Keratinocyte (primary cell): Measurements from ENCODE around the gene CHCHD6. TPM values are rescaled to one million over a fixed set of nuclear protein-coding genes. Genes with fewer than 3 reads are reported as not detected.

Source experiments
- DNase-seq: peaks from one replicate; pipeline ENCODE4 v3.0.0-alpha.2; 2011; ENCODE audit warnings: low read depth, missing footprints, low spot score
- FAIRE-seq: peaks from 2 replicates; lab custom pipeline; 2011; peaks lifted over from hg19 to GRCh38; lab: Jason Lieb, UNC
- H2AFZ ChIP-seq: 2 replicates; pipeline ENCODE4 v1.6.0; 2012; ENCODE audit warnings: low read length, control low read depth, inconsistent platforms; ENCODE audit not compliant: control insufficient read depth
- H3K27ac ChIP-seq: 2 replicates; pipeline ENCODE4 v1.5.1; 2011; ENCODE audit warnings: low read length; ENCODE audit not compliant: control insufficient read depth, insufficient read depth
- H3K27me3 ChIP-seq: 3 replicates; pipeline ENCODE4 v1.6.0; 2011; ENCODE audit warnings: low read length; ENCODE audit not compliant: control insufficient read depth, insufficient read depth; ENCODE audit errors: extremely low read depth
- H3K36me3 ChIP-seq, 2 experiments: 2 replicates in 1 of 2; 3 replicates in 1 of 2; pipeline ENCODE4 v1.5.1; 2011; ENCODE audit warnings: low read length in 2 of 2, mild to moderate bottlenecking in 1 of 2; ENCODE audit not compliant: control insufficient read depth in 2 of 2, insufficient read depth in 2 of 2; ENCODE audit errors: extremely low read depth in 1 of 2
- H3K4me1 ChIP-seq: 3 replicates; pipeline ENCODE4 v1.5.1; 2011; ENCODE audit warnings: low read length; ENCODE audit not compliant: control insufficient read depth, insufficient read depth; ENCODE audit errors: extremely low read depth
- H3K4me2 ChIP-seq: 3 replicates; pipeline ENCODE4 v1.6.0; 2011; ENCODE audit warnings: low read depth, low read length; ENCODE audit not compliant: control insufficient read depth, insufficient read depth; ENCODE audit errors: extremely low read depth
- H3K4me3 ChIP-seq, 3 experiments: fragments of 200-600 bp in 1 of 3; sonication (generic) in 1 of 3; 2 replicates in 2 of 3; 3 replicates in 1 of 3; pipeline ENCODE4 v1.5.1; 2011 to 2016; ENCODE audit warnings: low read length in 3 of 3, mild to moderate bottlenecking in 3 of 3, control low read depth in 2 of 3, inconsistent platforms in 1 of 3, low read depth in 1 of 3, mixed read lengths in 1 of 3, mixed run types in 1 of 3, moderate library complexity in 1 of 3; ENCODE audit not compliant: control insufficient read depth in 2 of 3, insufficient read depth in 2 of 3; ENCODE audit errors: extremely low read depth in 1 of 3
- H3K79me2 ChIP-seq: 2 replicates; pipeline ENCODE4 v1.6.0; 2012; ENCODE audit warnings: low read length; ENCODE audit not compliant: control insufficient read depth, insufficient read depth
- H3K9ac ChIP-seq: 3 replicates; pipeline ENCODE4 v1.6.0; 2011; ENCODE audit warnings: low read length; ENCODE audit not compliant: control insufficient read depth, insufficient read depth; ENCODE audit errors: extremely low read depth
- H3K9me1 ChIP-seq: 3 replicates; pipeline ENCODE4 v1.6.0; 2011; ENCODE audit warnings: low read length; ENCODE audit not compliant: control insufficient read depth, insufficient read depth; ENCODE audit errors: extremely low read depth
- H3K9me3 ChIP-seq: 2 replicates; pipeline ENCODE4 v1.5.1; 2012; ENCODE audit warnings: low read depth, low read length; ENCODE audit not compliant: control insufficient read depth
- H4K20me1 ChIP-seq: 3 replicates; pipeline ENCODE4 v1.6.0; 2011; ENCODE audit warnings: low read length; ENCODE audit not compliant: control insufficient read depth, insufficient read depth; ENCODE audit errors: extremely low read depth
- EZH2 ChIP-seq: IDR thresholded peaks from one replicate; pipeline ENCODE4 v1.6.1; 2012; ENCODE audit warnings: inconsistent platforms, mild to moderate bottlenecking, low read length, moderate library complexity
- dilution Hi-C: fragments of 300-500 bp; cut with MboI; formaldehyde crosslinking; loops from one replicate; pipeline ENCODE4 v1.7.0; 2020; ENCODE audit warnings: low sequenced_read_pairs; ENCODE audit not compliant: extremely low pct_ligation_motif_present
- polyA plus RNA-seq, 5 experiments: library from polyadenylated mRNA; depleted of rRNA in 3 of 5; stranded (reverse) in 3 of 5; stranded (forward) in 1 of 5; unstranded in 1 of 5; fragments of >200 nt; gene quantifications; 1 replicate in 1 of 5; 2 replicates in 3 of 5; 3 replicates in 1 of 5; pipeline versions ENCODE4 v1.2.1 to v1.2.3, GENCODE V29; 2011 to 2012; ENCODE audit warnings: missing spikeins in 2 of 5, low read depth in 1 of 5, low replicate concordance in 1 of 5
- TF ChIP-seq, protein P1 (sequence below), 3 experiments: IDR thresholded peaks in 1 of 3; conservative IDR thresholded peaks in 1 of 3; optimal IDR thresholded peaks in 1 of 3; 2 replicates in 2 of 3; 3 replicates in 1 of 3; pipeline versions ENCODE3 to v1.5.1; 2011; ENCODE audit warnings: low read length in 3 of 3, mild to moderate bottlenecking in 3 of 3, moderate library complexity in 2 of 3, control low read depth in 1 of 3, inconsistent platforms in 1 of 3; ENCODE audit not compliant: insufficient read depth in 2 of 3; ENCODE audit errors: extremely low read depth in 1 of 3

CHCHD6 gene
- polyA plus RNA-seq, 1 donor (not counting 4 experiments of a cell fraction or from before 2014, with no cell fraction given): 21.7 TPM

DNA sequence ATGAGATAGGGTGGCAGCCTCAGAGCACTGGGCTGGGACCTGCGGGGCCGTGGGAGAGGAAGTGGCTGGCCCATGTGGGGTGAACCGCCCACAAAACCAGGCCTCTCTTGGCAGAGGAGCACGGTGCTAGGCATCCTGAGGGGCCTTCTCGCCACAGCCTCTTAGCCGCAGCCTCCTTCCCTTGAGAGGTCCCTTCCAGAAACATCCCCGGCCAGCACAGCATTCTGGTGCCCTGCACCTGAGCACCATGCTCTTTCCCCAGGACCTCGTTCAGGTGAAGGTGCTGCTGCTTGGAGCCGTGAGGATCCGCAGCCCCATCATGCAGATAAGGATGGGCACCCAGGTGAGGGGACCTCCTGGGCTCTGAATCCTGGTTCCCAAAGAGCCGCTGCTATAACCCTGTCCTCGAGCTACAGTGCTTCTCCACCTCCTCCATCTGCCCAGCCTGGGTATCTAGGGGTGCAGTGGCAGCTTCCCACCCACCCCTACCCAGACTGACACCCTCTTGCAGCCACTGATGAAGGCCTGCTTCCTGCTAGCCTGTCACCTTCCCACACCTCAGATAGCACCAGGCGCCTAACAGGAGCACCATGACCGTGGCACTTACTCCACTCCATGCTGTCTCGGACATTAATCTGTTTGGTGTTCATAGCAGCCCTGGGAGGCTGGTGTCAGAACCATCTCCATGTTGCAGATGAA lies 37.9 kb upstream of the CHCHD6 start:
- dilution Hi-C loops: no loop called here
- H3K36me3 ChIP-seq: no peaks in the 10 kb centered on the region
- FAIRE-seq (no peak), DNase-seq (no peak)
- no peaks in the 10 kb centered on the region for H3K9me3 ChIP-seq
- H4K20me1 ChIP-seq: no peaks in the 10 kb centered on the region
- H3K9me1 ChIP-seq: no peaks in the 10 kb centered on the region
- H3K4me2 ChIP-seq: no peak overlapping the region
- peaks cover 29% of the 10 kb centered on the region for H3K27me3 ChIP-seq
- H3K79me2 ChIP-seq: no peaks in the 10 kb centered on the region
- no peak overlapping the region for H3K4me3 ChIP-seq
- no peak overlapping the region for H3K9ac ChIP-seq
- no peak overlapping the region for H3K27ac ChIP-seq
- TF ChIP-seq EZH2: no peak
- TF ChIP-seq, protein P1, sequence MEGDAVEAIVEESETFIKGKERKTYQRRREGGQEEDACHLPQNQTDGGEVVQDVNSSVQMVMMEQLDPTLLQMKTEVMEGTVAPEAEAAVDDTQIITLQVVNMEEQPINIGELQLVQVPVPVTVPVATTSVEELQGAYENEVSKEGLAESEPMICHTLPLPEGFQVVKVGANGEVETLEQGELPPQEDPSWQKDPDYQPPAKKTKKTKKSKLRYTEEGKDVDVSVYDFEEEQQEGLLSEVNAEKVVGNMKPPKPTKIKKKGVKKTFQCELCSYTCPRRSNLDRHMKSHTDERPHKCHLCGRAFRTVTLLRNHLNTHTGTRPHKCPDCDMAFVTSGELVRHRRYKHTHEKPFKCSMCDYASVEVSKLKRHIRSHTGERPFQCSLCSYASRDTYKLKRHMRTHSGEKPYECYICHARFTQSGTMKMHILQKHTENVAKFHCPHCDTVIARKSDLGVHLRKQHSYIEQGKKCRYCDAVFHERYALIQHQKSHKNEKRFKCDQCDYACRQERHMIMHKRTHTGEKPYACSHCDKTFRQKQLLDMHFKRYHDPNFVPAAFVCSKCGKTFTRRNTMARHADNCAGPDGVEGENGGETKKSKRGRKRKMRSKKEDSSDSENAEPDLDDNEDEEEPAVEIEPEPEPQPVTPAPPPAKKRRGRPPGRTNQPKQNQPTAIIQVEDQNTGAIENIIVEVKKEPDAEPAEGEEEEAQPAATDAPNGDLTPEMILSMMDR (optimal IDR thresholded peaks at IDR 0.05 in 1 of 3, IDR thresholded peaks at IDR 0.05 in 1 of 3, conservative IDR thresholded peaks at IDR 0.05 in 1 of 3; ENCODE audit: extremely low read depth in 1 of 3, insufficient read depth in 2 of 3, low read length in 3 of 3): no peak
- H3K4me1 ChIP-seq: no peaks in the 10 kb centered on the region
- H2AFZ ChIP-seq: no peak overlapping the region

DNA sequence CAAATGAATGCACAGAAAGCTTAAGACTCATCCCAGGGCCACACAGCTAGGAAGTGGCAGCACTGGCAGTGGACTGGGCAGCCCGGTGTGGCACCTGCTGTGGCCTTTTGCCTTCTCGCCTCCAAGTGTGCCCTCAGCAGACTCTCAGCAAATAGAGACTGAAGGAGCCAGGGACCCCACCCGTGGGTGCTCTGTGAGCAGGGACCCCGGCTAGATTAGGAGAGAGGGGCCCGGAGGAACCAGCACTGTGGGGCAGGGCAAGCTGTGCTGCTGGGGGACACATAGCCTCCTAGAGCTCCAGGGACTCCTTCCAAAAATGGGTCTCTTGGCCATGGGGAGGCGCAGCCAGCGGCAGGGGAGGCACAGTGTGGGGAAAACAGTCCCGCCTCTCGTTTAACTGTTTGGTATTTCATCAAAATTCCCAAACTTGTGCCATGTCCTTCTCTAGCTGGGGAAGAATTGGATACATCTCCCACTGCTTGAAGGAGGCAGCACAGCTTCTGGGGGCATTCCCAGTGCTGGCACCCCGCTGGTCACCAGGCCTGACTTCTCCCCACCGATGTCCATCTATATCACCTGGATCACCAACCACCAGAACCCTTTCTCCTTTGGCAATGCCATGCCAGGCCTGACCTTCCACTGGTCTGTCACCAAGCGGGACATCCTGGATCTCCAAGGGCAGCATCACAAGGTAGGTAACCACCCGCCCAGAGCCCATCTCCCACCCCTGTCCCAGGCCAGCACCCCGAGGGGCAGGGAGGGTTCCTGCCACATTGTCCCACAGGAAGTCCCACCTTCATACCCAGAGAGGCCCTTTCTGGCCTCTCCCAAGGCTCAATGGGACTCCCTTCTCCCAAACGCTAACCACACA lies 37.1 kb upstream of the CHCHD6 start:
- no peak for TF ChIP-seq EZH2
- H3K27ac ChIP-seq: no peak overlapping the region
- H2AFZ ChIP-seq: no peak overlapping the region
- DNase-seq: no peak
- H3K27me3 ChIP-seq: peaks cover 29% of the 10 kb centered on the region
- H3K79me2 ChIP-seq: no peaks in the 10 kb centered on the region
- no peak for FAIRE-seq
- H4K20me1 ChIP-seq: no peaks in the 10 kb centered on the region
- no peaks in the 10 kb centered on the region for H3K4me1 ChIP-seq
- no peaks in the 10 kb centered on the region for H3K9me3 ChIP-seq
- no peak overlapping the region for H3K4me3 ChIP-seq
- H3K9ac ChIP-seq: no peak overlapping the region
- no peak overlapping the region for H3K4me2 ChIP-seq
- H3K9me1 ChIP-seq: no peaks in the 10 kb centered on the region
- dilution Hi-C loops: no loop called here
- no peaks in the 10 kb centered on the region for H3K36me3 ChIP-seq
